ENCODE data around the gene METTL24. TPM values are rescaled to one million over a fixed set of nuclear protein-coding genes. Genes with fewer than 3 reads are reported as not detected.

The METTL24 gene
- total RNA-seq, 1 experiment from 2014 or later: 0.61 TPM

GRCh38 chr6:110196874-110197273, 161.3 kb downstream of the METTL24 start:
- Histone ChIP-seq H2BK120ac (ENCODE audit: low read depth, low read length, poor library complexity, severe bottlenecking) (no peak overlapping the region), H2AFZ (ENCODE audit: low read length) (no peak overlapping the region), H2BK5ac (ENCODE audit: insufficient read length, low read length) (no peak overlapping the region), H4K5ac (ENCODE audit: insufficient read length, low read depth, low read length) (no peak overlapping the region), H3K4ac (ENCODE audit: low read depth, low read length) (no peak overlapping the region), H4K91ac (ENCODE audit: insufficient read length, low read depth, low read length) (no peak overlapping the region), H3K79me2 (ENCODE audit: insufficient read depth, low read length) (peaks cover 1% of the 10 kb centered on the region; the same call in 1 of the 2 replicates), H3T11ph (ENCODE audit: low read length) (no peak overlapping the region), H3K56ac (ENCODE audit: insufficient read length, low read depth, low read length) (no peak overlapping the region), H2BK12ac (ENCODE audit: insufficient read length, low read depth, low read length) (no peak overlapping the region), H3K27ac (ENCODE audit: insufficient read length, low read depth, low read length) (no peak overlapping the region), H3K14ac (ENCODE audit: insufficient read depth, low read length) (no peak overlapping the region), H3K4me2 (ENCODE audit: insufficient read depth, insufficient read length, low read length) (no peak overlapping the region), H3K18ac (ENCODE audit: insufficient read length, low read depth, low read length) (no peak overlapping the region), H4K20me1 (ENCODE audit: control insufficient read depth, insufficient read depth, insufficient read length) (no peaks in the 10 kb centered on the region), H3K4me1 (ENCODE audit: insufficient read depth, low read length) (no peaks in the 10 kb centered on the region), H4K8ac (replicated peaks; ENCODE audit: insufficient read length, low read depth, low read length) (no peak overlapping the region), H2BK20ac (ENCODE audit: low read depth, low read length, poor library complexity, severe bottlenecking) (no peak overlapping the region), H3K27me3 (ENCODE audit: insufficient read depth, low read length) (no peaks in the 10 kb centered on the region), H3K9me3 (ENCODE audit: control insufficient read depth, low read depth, low read length) (no peaks in the 10 kb centered on the region), H3K23ac (ENCODE audit: insufficient read length, low read depth, low read length) (no peak overlapping the region), H3K79me1 (ENCODE audit: insufficient read depth, low read depth, low read length, poor library complexity, severe bottlenecking) (peaks cover 3% of the 10 kb centered on the region), H3K23me2 (ENCODE audit: insufficient read length, low read depth, low read length, poor library complexity, severe bottlenecking) (no peaks in the 10 kb centered on the region), H3K9ac (ENCODE audit: extremely low read depth, insufficient read length, low read length) (no peak overlapping the region), H2BK15ac (ENCODE audit: low read depth, low read length) (no peak overlapping the region), H2AK5ac (ENCODE audit: insufficient read length, low read length) (no peak overlapping the region)
- H3K9me3 Mint-ChIP-seq: no peaks in the 10 kb centered on the region
- peaks cover 15 to 24% (median 20%) of the 10 kb centered on the region in 3 experiments; a peak in 6 of 7 replicates for H3K36me3 Mint-ChIP-seq (ENCODE audit: insufficient read depth in 1 of 3, low read depth in 3 of 3)
- no peak for DNase-seq
- H3K27ac Mint-ChIP-seq: no peak overlapping the region
- WGBS (ENCODE audit: extremely low coverage, insufficient read length, low lambda C conversion rate): no CpG with 5 or more reads among the region's 1 CpG
- no peak overlapping the region for H3K4me3 Mint-ChIP-seq
- peaks cover 4 to 7% of the 10 kb centered on the region in 2 experiments for H3K4me1 Mint-ChIP-seq
- H3K27me3 Mint-ChIP-seq (ENCODE audit: low read depth): no peaks in the 10 kb centered on the region
- TF ChIP-seq CTCF (conservative IDR thresholded peaks at IDR 0.05): no peak

Data from H9 (cell line).